Left ventricle myocardium inferior (tissue), 1 donor: Measurements from ENCODE around the gene BMP7. TPM values are rescaled to one million over a fixed set of nuclear protein-coding genes. Genes with fewer than 3 reads are reported as not detected.

Source experiments
- DNase-seq: peaks from one replicate; pipeline ENCODE4 v3.0.0-alpha.2; 2020
- H3K27ac ChIP-seq: fragments of 200-600 bp; replicated peaks from 2 replicates; pipeline ENCODE4 v1.8.0; 2021
- H3K27me3 ChIP-seq: fragments of 200-600 bp; 2 replicates; pipeline ENCODE4 v1.8.0; 2021; ENCODE audit warnings: low read depth
- H3K36me3 ChIP-seq: fragments of 200-600 bp; 2 replicates; pipeline ENCODE4 v1.8.0; 2021
- H3K4me1 ChIP-seq: fragments of 200-600 bp; 2 replicates; pipeline ENCODE4 v1.8.0; 2021
- H3K4me3 ChIP-seq: fragments of 200-600 bp; 2 replicates; pipeline ENCODE4 v1.8.0; 2021; ENCODE audit warnings: mild to moderate bottlenecking, moderate library complexity
- H3K9me3 ChIP-seq: fragments of 200-600 bp; replicated peaks from 2 replicates; pipeline ENCODE4 v1.8.0; 2021
- intact Hi-C: fragments of 100-400 bp; cut with micrococcal nuclease; formaldehyde crosslinking; loops from one replicate; pipeline ENCODE4 v1.11.0; 2022
- total RNA-seq: library from RNA; stranded (reverse); fragmentation: NEBNext Ultra II Directional; extraction: Animal tissue kit (Norgen Biotek cat#: 25700); gene quantifications from one replicate; pipeline ENCODE4 v1.2.1, GENCODE V29; 2021
- TF ChIP-seq, protein P1 (sequence below): fragments of 200-600 bp; IDR thresholded peaks from 2 replicates; pipeline ENCODE4 v1.8.0; 2021; ENCODE audit warnings: antibody characterized with exemption, mild to moderate bottlenecking, borderline replicate concordance
- donor health status: DM: no; HTN: yes; CAD: no; lungs with severe emphysema.

BMP7 gene
- total RNA-seq, 1 donor from 2014 or later, result 19.9 TPM

DNA sequence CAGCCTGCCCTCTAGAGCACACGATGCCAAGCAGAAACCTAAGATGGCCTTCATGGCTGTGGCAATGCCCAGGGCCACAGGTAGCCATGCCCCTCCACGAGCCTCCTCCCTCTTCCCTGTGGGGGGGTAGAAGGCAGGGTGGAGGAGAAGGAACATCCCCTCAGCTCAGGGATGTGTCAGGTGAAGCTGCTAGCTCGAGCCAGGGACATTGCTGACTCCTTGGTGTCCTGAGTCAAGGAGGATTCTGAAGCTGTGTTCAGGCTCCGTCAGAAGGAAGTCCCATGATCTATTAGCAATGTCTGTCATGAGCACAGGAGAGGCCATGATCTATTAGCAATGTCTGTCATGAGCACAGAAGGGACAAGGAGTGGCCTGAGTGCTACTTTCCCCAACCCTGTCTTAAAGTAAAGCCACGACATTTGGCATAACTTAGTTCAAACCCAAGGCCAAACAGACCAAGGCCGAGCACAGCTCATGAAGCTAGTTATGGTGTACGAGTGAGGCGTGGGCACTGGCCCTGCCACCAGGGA lies 87.8 kb downstream of the BMP7 start:
- Histone ChIP-seq H3K36me3 (no peaks in the 10 kb centered on the region), H3K9me3 (no peaks in the 10 kb centered on the region), H3K27me3 (peaks cover 19% of the 10 kb centered on the region), H3K27ac (no peak overlapping the region), H3K4me3 (no peak overlapping the region), H3K4me1 (no peaks in the 10 kb centered on the region)
- DNase-seq, result no peak
- intact Hi-C loops, result no loop called here
- TF ChIP-seq, protein P1, sequence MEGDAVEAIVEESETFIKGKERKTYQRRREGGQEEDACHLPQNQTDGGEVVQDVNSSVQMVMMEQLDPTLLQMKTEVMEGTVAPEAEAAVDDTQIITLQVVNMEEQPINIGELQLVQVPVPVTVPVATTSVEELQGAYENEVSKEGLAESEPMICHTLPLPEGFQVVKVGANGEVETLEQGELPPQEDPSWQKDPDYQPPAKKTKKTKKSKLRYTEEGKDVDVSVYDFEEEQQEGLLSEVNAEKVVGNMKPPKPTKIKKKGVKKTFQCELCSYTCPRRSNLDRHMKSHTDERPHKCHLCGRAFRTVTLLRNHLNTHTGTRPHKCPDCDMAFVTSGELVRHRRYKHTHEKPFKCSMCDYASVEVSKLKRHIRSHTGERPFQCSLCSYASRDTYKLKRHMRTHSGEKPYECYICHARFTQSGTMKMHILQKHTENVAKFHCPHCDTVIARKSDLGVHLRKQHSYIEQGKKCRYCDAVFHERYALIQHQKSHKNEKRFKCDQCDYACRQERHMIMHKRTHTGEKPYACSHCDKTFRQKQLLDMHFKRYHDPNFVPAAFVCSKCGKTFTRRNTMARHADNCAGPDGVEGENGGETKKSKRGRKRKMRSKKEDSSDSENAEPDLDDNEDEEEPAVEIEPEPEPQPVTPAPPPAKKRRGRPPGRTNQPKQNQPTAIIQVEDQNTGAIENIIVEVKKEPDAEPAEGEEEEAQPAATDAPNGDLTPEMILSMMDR, result no peak

DNA sequence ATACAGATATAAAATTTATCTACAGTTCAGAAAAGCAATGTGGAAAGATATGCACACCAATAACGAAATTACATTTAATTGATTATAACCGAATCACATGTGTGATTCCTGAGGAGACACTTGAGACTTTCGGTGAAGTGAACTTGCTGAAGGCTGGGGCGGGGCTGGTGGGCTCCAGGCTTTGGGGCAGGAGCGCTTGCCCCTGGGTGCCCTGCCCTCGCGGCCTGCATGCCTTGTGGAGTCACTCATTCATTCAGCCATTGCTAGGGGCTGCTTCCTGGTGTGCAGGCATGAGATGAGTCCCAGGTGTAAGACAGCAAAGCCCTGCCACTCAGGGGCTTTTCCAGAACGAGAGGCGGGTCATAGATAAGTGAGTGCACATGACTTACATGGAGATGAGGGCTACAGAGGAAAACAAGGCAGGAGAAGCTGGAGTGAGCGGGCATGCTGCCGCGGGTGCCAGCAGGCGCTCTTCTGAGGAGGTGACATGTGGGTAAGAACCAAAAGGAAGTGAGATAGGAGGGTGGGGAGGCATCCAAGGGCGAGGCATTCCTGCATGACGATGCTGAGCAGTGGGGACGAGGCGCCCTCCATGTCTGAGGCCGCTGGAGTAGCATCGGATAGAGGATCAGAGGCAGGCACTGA lies 88.7 kb downstream of the BMP7 start:
- TF ChIP-seq, protein P1, result no peak

GRCh38 chr20:57176842-57177241 lies 89.6 kb downstream of the BMP7 start:
- H3K36me3 ChIP-seq, result no peaks in the 10 kb centered on the region
- peaks cover 13% of the 10 kb centered on the region for H3K27me3 ChIP-seq
- H3K27ac ChIP-seq, result no peak overlapping the region
- intact Hi-C loops, result no loop called here
- no peaks in the 10 kb centered on the region for H3K4me1 ChIP-seq
- H3K4me3 ChIP-seq, result no peak overlapping the region
- no peak for DNase-seq
- no peaks in the 10 kb centered on the region for H3K9me3 ChIP-seq
- TF ChIP-seq, protein P1, result no peak

More for the DNA sequence above, 88.7 kb downstream of the BMP7 start:
- Histone ChIP-seq H3K4me1 (no peaks in the 10 kb centered on the region), H3K9me3 (no peaks in the 10 kb centered on the region), H3K27ac (no peak overlapping the region), H3K4me3 (no peak overlapping the region), H3K27me3 (peaks cover 19% of the 10 kb centered on the region), H3K36me3 (no peaks in the 10 kb centered on the region)
- DNase-seq, result no peak
- intact Hi-C loops, result no loop called here

GRCh38 chr20:57175397-57176010 lies 90.9 kb downstream of the BMP7 start:
- Histone ChIP-seq H3K36me3 (no peaks in the 10 kb centered on the region), H3K4me3 (no peak overlapping the region), H3K9me3 (no peaks in the 10 kb centered on the region), H3K27ac (no peak overlapping the region), H3K4me1 (no peaks in the 10 kb centered on the region), H3K27me3 (peaks cover 10% of the 10 kb centered on the region)
- TF ChIP-seq, protein P1, result no peak
- no peak for DNase-seq
- intact Hi-C loops, result no loop called here

- Histone ChIP-seq H3K27me3 (peaks cover 10% of the 10 kb centered on the region), H3K4me3 (no peak overlapping the region), H3K9me3 (no peaks in the 10 kb centered on the region), H3K27ac (no peak overlapping the region), H3K4me1 (no peaks in the 10 kb centered on the region), H3K36me3 (no peaks in the 10 kb centered on the region)
- intact Hi-C loops, result no loop called here
- no peak for DNase-seq
- TF ChIP-seq, protein P1, result no peak
Observed at GRCh38 chr20:57174737-57175136, 91.7 kb downstream of the BMP7 start.
